Measurements from ENCODE around the gene DDRGK1.
"Not testable (repeated sequence)": the region's sequence is repeated elsewhere in the genome, so short reads cannot be mapped to it uniquely, and the experiment has no call there.

Gene DDRGK1

DNA sequence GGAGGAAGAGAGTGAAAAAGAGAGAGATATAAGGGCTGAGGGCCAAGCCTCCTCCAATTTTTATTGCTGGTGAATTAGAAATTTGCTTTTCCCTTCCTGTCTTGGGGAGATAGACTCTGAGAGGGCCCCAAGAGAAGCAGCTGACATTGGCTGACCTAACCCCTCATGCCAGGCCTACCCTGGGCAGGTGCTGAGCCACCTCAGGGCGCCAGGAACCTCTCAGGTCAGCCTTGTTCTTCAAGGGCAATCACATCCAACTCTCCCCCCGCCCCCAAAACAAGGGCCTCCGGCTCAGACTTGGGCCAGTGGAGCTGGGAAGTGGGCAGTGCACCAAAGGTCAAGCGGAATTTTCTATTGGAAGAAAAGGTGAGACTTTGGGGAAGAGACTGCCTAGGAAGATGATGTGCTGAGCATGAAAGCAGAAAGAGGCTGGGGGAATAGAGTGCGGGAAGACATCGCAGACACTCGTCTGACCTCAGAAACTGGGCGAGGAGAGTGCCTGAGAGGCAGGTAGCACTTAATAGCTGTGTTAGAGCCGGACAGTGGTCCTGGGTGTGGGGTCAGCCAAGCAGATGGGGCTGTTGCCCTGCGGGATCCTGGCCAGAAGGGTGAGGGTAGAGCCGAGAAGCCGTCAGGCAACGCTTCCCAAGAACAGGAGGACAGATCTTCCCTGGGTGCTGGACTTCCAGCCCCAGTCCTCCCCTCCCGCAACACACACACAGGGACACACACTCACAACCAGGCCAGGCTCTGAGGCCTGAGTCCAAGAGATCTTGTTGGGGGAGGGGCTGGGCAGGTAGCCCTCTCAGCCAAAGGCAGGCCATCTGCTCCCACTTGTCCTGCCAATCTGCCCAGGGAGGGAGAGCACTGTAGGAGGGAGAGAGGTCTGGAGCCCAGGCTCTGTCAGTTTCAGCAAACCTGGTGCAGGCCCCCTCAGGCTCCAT lies 41.1 kb downstream of the DDRGK1 start:
- peak; percentile 50 for DNase-seq

DNA sequence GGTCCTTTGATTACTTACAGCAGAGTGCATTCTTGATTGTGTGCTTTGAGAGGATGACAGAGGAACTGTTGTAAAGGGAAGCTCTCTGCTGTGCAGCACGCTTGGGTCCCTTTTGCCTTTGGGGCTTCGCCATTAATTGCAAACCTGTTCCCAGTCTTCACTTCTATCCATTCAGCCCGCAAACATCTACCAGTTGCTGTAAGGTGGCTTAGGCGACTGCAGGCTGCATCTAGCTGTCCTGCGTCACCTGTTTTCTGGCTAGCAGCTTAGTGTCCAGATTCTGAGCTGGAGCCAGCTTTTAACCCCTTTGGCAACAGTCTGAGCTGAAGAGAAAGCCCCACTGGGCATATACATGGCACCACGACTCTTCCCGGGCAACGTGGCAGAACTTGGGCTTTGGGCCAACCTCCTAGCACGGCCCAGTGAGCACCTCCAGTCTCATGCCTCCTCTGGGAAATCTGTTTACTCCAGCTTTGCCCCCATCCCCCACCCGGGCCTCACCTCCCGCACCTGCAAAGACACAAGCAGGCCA lies 42.3 kb downstream of the DDRGK1 start:
- peak; percentile 90 for DNase-seq

DNA sequence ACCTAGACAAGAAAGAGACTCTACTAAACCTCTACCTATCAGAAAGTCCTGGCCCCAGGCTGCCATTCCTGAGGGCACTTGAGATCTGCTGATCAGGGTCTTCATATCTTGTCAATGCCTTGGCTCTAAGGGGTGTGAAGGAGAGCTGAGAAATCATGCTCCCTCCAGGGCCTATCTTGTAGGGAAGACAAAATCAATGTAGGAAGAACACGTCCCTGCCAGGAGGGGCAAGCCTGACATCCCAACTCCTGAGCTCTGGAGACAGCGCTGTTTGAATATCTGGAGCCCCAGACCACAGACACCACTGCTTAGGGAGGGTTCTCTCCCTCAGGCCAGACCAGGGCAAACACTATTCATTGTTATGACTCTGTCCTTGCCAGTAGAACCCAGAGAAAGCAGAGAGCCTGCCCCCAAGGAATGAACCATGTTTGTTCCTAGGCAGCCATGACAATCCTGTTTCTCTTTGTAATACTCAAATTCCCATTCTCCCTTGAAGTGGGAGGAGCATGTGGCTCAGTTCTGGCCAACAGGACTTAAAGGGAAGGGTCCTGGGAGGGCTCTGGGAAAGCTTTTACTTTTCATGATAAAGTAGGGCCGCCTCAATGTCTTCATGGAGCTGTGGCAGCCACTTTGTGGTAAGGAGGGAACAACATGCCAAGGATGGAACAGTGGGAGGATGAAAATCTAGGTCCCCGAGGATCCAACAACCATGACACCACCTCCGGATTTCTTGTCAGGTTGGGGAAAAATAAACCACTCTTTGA lies 43.0 kb downstream of the DDRGK1 start:
- no peak for DNase-seq

DNA sequence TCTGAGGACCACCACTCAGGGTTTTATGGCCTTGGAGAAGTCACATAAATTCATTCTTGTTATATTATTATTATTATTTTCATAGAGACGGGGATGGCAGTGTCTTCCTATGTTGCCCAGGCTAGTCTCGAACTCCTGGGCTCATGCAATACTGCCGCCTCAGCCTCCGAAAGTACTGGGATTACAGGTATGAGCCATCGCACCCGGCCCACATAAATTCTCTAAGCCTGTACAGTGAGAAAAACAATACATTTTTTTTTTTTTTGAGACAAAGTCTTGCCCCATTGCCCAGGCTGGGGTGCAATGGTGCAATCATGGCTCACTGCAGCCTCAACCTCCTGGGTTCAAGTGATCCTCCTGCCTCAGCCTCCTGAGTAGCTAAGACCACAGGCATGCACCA lies 44.1 kb downstream of the DDRGK1 start:
- DNase-seq = no peak

DNA sequence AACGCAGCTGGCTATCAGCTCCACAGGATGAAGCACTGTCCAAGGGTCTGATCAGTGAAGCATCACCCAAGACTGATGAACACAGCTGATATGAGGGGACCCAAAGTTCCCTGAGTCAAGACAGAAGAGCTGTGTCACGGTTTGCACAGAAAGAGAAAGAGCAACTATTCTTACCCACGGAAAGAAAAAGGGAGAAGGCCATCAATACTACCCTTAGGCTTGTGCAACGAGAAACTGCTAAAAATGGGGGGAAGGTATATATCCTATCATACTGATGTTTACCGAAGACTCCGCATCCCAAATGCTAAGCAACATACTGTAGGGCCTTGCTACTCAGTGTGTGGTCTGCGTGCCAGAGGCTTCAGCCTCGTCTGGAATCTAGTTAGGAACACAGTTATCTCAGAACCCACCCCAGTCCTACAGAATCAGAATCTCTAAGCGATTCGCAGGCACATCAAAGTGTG lies 45.5 kb downstream of the DDRGK1 start:
- DNase-seq = no peak

DNA sequence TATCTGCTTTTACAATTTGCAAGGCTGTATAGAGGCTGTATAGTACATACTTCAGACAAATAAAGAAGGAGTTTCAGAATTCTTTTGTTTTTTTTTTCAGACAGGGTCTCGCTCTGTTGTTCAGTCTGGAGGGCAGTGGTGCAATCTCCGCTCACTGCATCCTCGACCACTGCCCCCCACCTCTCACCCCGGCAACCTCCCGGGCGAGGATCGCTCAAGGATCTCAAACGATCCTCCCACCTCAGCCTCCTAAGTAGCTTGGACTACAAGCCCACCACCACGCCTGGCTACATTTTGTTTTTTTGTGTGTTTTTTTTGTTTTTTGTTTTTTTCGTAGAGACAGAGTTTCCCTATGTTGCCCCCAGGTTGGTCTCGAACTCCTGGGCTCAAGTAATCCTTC lies 46.7 kb downstream of the DDRGK1 start:
- DNase-seq = no peak

DNA sequence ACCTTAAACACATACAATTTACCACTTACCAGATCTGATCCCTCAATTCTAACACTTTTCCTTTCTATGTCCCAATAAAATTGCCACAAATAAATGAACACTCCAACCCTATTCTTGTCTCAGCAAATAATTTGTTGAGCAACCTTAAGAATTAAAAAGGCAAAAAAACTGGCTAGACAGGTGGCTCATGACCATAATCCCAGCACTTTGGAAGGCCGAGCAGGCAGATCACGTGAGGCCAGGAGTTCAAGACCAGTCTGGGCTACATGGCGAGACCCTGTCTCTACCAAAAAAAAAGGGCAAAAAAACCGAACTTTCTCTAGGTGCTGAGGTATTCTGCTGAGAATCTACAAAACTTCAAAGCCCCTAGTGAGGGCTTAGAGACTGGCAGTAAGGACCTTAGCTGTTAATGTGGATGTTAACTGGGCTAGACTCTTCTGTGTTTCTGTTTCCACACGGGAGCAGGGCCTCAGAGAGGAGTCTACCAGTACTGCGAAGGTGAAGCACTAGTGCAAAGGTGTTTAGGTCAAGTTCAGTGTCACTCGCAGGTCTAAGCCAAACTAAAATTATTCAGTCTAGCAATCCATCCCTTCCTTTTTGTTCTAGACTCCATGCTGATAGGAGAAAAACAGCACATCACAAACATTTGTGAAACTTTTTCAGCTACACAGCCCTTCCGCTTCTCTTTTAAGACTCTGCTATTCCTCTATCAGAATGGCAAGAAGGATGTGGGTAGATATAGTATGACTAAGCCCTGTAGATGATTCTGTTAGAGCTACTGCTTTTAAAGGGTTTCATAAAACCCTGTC lies 47.5 kb downstream of the DDRGK1 start:
- no peak for DNase-seq

DNA sequence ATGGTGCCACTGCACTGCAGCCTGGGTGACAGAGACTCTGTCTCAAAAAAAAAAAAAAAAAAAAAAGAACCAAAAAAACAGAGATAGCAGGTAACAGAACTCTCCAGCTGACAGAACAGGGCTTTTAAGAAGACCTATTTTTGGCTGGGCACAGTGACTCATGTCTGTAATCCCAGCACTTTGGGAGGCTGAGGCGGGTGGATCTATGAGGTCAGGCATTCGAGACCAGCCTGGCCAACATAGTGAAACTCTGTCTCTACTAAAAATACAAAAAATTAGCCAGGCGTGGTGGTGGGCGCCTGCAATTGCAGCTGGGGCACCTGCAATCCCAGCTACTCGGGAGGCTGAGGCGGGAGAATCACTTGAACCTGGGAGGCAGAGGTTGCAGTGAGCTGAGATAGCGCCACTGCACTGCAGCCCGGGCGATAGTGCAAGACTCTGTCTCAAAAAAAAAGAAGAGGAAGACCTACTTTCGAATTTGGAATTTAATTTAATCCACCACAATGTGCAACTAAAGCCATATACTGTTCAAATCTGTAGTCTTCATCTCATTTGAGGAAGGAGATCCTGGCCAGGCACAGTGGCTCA lies 52.3 kb downstream of the DDRGK1 start:
- DNase-seq = not testable (repeated sequence)

DNA sequence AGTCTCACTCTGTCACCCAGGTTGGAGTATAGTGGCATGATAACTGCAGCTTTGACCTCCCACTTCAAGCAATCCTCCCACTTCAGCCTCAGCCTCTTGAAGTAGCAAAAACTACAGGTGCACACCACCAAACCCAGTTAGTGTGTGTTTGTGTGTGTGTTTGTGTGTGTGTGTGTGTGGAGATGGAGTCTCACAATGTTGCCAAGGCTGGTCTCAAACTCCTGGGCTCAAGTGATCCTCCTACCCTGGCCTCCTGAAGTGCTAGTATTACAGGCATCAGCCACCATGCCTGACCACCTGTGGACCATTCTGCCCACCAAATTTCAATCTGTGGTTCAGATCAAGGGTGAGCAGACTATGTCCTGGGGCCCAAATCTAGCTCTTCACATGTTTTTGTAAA lies 53.6 kb downstream of the DDRGK1 start:
- no peak for DNase-seq

DNA sequence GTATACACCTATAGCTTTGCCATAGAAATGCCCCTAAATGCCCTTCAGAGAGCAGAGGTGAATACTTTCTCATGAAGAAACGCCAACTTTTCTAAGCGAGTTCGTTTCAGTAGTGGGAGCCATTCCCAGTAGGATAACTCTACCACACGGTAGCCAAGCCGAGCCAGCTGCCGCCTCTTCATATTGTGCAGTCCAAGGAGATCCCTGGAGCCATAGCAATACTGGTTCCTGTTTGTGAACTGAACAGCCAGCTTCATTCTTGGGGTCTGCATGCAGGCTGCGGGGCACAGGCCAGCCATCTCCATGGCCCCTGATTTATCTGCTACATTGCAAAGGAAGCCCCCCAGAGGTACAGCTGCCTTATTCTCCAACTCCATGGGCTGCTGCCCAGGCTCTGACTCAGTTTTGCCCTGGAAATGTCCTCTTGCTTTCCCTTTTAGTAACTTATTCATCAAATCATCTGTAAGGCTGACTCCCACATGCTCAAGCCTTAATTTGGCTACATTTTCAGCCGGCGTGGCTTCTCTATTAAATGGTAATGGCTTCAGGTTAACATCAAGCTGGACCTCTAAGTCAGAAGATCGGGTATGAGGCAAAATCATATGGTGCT lies 57.6 kb downstream of the DDRGK1 start:
- DNase-seq = no peak

DNA sequence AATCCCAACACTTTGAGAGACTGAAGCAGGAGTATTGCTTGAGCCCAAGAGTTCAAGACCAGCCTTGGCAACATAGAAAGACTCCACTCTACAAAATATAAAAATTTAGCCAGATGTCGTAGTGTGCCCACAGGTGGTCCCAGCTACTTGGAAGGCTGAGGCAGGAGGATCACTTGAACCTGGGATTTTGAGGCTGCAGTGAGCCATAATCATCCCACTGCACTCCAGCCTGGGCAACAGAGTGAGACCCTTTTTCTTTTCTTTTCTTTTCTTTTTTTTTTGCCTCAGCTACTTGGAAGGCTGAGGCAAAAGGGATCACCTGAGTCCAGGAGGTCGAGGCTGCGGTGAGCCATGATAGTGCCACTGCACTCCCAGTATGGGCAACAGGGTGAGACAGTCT lies 62.7 kb downstream of the DDRGK1 start:
- no peak for DNase-seq

All from DMS79 (cell line).